GM21447 (cell line): ENCODE data around the gene MLKL.

ENCODE experiments used
- ATAC-seq: cut with Tn5 transposase; IDR thresholded peaks from one replicate; pipeline ENCODE4 v1.9.1; 2021; ENCODE audit not compliant: unreplicated experiment

MLKL gene

DNA sequence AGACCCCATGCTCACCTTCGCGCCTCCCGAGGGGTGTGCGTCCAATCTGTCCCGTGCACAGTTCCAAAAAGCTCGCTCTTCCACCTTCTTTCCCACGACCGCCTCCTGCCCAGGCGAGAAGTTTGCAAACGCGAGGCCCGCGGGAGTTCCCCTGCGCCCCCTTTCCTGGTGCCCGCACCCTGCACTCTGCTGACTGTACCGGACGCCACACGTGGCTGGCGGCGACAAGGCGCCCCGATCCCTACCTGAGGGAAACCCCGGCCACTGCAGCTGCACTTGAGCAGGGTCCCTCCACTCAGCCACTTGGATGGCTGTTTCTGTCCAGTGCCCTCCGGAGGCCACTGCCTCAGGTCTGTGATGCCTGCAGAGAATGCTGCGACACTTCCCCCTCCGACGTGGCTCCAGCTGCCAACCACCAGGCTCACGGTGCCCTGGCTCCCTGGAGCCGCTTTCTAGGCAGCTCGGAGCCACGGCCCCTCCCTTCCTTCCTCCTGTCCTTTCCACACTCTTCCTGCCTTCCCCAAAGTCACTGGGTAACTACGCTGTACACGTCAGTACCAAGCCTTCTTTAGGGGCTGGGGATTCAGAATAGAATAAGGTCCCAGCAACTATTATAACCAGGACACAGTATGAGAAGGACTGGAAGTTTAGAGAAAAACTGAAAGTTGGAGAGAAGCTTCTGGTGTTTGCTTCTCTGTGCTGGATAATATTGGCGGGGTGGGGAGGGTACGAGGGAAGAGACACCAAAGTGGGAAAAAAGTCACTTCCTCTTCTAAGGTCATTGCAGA lies at the start of gene MLKL:
Gene MLKL (minus strand): TSS at position 425 of the 788 bp plus-strand sequence. CDS start 5,105 bp downstream, outside the sequence.
- ATAC-seq: peak; percentile 44

DNA sequence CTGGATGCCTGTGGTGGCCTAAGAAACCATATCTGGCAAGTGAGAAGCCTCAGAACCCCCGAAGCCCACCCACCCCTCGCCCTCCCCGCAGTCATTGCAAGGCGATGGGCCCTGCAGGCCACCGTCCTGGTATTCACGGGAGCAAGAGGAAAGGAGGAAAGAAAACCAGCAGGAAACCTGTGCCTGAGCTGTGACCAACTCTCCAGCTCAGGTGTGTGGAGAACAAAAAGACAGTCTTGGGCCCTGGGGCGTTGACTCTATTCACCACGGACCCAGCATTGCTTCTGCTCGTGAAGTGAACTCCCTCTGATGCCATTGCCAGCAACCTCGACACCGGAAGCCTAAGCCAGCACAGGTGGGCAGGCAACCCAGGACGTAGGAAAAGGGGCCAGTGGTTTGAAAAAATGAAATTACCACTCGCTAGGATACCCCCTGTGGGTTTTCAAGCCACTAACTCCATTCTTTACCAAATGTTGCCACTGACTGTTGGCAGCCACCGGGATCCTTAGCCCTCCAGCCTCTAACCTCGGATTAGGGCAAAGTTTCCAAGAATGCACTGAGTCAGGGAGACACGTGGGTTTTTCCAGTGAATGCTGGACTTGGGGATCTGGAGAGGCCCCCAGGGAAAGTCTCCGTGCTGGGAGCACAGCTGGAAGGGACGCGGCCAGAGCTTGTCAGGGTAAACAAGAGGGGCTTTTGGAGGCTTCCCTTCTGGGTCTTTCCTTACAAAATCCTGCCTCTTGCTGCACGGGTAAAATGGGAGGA lies 48.8 kb upstream of the MLKL start:
- no peak for ATAC-seq

DNA sequence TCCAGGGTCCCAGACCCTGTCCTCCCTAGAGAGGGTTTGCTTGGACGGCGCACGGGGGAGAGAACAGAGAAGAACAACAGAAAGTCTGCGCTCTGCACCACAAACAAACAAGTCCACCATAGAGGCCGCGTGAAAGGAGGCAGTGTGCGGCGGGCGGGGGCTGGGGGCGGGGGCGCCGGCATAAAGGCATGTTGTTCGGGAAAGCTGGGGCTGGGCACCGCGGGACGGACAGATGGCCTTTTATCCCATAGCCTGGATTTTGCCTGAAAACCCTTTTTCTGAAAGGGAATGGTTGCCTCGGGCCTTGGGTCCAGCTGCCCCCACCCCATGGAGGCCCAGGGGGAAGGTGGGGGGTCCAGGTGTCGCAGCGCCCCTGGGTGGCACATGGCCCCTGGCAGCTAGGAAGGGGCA lies 48.0 kb upstream of the MLKL start:
- no peak for ATAC-seq

DNA sequence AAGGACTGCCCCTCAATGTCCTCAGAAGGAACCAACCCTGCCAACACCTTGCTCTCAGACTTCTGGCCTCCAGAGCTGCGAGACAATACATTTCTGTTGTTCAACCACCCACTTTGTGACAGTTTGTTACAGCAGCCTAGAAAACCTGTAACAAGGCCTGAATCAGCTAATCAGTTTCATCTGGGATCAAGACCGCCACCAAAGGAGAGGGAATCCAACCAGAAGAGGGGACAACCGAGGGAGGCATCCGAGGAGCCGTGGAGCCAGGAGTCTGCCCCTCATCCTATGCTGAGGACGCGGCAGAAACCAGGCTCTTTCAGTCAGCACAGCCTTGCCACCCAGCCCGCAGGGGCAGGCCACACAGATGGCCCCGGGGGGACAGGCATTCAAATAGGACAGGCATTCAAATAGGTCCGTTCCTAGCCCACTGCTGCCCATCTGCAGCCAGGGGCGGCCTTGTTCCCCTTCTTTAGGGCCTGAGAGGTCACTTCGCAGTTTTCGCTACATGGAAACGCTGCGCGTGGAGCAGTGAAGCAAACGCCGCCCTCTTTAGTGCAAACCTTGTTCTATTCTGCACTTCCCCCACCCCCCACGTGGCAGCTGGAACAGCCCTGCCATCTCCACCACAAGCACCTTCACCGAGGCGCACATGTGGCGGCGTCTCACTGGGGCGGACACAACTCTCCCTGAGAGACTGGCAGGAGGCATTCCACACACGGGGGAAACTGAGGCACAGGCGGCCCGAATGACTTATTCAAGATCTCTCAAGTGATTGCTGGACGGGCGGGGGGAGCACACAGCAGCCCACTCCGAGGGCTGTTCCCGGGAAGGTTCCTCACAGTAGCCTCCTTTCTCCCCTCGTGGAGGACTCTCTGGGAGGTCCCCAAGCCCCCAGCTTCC lies 47.3 kb upstream of the MLKL start:
- ATAC-seq: no peak

DNA sequence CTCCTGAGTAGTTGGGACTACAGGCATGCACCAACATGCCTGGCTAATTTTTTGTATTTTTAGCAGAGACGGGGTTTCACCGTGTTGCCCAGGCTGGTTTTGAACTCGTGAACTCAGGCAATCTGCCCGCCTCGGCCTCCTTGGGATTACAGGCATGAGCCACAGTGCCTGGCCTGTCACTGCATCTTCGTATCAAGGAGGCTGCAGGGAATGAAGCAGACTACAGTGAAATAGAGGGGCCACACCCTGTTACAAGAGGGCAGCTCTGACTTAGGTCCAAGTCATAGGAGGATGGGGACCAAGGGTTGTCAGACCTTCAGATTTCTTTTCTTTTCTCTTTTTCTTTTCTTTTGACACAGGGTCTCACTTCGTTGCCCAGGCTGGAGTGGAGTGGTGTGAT lies 45.3 kb upstream of the MLKL start:
- no peak for ATAC-seq

DNA sequence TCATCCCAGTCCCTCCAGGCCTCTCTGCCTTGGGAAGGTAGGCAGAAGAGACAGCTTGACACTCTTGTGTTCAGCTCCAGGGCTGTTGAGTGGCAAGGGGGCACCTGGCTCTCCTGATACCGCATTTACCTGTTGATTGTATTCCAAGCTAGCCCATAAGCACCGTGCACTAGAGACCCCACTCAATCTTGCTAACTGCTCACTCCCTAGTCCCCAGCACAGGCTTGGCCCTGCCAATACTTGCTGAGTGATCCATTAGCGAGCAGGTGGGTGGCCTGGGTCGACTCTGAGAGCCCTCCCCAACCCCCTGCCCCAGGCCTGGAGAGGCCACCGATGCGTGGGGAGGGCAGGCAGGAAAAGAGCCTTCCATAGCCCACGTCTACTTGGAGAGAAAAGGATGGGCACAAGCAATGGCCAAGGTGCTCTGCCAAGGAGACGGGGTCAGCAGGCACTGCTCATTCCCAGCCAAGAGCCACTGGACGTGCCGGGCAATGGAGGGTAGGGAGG lies 44.5 kb upstream of the MLKL start:
- no peak for ATAC-seq

DNA sequence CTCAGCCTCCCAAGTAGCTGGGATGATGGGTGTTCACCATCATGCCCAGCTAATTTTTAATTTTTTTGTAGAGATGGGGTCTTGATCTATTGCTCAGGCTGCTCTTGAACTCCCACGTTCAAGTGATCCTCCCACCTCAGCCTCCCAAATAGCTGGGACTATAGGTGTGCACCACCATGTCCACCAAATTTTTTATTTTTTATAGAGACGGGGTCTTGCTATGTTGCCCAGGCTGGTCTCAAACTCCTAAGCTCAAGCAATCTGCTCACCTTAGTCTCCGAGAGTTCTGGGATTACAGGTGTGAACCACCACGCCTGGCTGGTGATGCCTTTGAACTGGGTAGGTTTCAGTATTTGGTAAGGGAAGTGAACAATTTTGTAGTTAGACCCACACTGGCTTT lies 43.9 kb upstream of the MLKL start:
- ATAC-seq: no peak

DNA sequence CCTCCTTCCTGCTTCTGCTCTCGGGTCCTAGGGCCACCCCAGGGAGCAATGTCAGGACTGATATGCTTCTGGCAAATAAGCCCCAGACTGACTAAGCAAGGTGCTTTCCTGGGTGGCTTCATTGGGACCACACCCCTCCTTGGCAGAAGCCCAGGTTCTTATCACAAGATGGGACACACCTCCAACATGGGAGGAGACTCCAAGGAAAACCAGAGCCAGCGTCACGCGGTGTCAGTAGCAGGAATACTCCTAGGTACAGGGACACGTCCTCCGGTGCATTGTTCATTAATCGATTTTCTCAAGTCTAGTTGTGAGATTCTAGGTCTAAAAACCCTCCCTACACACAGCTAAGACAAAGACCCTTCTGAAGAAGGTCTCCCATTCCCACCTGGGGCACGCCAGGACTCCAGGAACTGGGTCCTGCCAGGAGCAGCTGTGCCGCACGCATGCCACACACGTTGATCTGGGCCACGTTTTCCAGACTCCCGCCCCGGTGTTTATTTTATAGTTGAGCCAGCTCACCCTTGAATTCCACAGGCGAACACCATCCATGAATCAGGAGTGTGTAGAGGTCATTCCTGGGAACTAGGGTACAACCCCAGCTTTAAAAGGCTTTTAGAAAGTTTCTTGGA lies 43.1 kb upstream of the MLKL start:
- ATAC-seq: no peak

DNA sequence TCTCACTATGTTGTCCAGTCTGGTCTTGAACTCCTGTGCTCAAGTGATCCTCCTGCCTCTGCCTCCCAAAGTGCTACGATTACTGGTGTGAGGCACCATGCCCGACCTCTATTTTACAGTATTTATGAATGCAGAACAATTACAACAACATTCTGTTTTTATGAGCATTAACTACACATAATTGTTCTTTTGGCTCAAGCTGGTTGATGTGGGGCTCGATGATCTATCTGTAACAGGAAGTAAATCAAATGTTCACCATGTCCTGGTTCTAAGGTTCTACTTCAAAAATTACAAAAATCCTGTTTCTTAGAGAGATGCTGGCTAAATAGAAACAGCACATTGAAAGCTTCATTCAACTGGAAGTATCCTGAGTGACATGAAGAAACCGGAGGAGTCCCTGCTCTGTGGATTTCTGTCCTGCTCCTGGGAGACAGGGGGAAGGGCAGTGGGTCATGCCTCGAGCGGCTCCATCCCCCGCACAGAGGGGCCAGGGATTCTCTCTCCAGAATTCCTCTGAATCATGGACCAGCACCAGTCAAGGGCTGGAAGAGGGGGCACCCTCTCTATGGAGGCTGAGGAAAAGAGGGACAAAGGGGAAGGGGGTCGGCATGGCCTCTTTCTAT lies 42.5 kb upstream of the MLKL start:
- ATAC-seq: no peak

DNA sequence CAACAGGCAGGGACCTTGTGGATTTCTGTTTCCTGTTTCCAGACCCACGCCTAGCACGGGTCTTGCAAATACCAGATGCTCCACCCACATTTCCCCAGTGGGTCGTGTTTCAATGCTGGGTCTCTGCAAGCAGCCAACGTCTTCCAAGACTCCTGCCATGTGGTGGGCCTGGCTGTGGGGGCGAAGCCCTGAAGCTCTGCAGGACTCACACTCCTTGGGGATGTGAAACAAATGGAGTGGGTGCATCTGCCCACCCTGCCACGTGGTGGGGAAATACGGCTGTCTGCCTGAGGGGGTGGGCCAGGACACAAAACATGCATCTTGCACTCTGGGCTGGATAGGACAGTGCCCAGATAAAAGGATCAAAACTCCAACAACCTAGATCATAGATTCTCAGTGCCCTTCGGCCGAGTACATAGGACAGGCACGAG lies 41.4 kb upstream of the MLKL start:
- ATAC-seq: no peak

DNA sequence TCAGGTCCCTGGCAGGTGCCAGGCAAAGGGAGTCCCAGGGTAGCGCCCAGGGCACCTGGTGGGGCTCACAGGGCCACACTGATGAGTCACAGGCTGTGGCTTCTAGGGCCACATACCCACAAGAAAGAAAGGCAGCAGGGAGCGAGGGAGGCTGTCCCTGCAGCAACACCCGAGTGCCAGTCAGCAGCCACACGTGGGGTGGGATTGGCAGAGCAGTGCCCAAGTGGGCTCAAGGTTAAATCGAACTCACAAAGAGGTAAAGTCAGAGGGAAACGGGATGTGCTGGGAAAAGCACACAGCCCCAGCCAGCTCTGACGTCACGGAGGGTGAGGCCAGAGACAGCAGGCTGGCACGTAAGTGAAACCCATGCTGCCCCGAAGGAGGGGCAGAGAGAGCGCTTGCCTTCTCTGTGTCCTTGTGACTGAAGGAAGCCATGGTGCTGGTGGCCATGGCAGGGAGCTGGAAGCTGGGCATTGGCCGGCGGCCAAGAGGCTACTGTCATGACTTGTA lies 40.2 kb upstream of the MLKL start:
- no peak for ATAC-seq

DNA sequence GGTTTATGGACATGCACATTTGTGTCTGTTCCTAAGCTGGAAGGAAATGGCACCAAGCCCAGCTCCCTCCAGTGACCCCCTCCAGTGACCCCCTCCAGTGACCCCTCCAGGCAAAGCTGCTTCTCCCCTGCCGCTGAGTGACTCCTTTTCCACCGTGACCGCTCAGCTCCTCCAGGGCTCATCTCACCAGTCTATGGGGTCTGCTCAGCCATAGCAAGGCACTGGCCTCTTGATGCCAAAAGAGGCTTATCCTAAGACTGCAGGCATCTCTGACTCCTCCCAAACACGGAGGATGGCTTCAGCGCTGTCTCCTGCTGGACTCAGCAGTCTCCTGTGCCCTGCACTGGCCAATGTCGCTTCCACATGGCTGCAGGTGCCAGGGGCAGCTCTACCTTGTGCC lies 38.6 kb upstream of the MLKL start:
- ATAC-seq: no peak

DNA sequence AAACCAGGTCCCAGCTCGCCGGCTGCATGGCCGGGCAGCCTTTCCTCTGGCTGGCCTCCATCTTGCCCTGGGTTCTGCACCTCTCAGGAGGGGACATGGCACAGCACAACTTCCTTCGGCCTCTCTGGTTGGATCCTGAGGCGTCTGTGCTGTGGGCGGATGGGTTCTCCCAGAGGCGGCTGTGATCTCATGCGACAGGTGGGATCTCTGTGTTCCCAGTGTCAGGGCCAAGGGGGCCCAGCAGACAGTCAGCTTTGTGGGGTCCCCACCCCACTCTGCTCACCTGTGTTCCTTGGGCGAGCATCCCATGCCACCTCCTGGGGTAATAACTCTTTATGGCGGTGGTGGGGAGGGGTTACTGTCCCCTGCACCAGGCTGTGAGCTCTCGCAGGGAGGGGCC lies 38.2 kb upstream of the MLKL start:
- ATAC-seq: no peak

DNA sequence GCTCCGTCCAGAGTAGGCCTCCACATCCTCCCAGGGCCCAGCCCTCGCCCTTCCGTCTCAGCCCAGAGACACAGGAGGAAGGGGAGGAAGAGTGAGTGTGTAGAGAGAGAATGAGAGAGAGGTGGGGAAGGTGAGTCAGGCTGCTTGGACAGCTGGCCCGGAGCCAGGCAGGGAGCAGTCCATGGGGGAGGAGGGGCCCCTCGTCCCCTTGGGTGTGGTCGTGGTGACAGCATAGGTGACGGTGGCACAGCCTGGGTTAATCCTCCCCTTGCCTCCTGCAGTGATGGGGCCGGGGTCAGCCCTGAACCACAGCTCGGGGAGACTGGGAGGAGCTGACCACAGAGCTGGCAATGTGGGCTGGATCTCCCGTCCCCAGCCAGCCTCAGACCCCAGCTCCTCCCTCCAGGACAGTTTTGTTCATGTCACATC lies 37.5 kb upstream of the MLKL start:
- no peak for ATAC-seq

DNA sequence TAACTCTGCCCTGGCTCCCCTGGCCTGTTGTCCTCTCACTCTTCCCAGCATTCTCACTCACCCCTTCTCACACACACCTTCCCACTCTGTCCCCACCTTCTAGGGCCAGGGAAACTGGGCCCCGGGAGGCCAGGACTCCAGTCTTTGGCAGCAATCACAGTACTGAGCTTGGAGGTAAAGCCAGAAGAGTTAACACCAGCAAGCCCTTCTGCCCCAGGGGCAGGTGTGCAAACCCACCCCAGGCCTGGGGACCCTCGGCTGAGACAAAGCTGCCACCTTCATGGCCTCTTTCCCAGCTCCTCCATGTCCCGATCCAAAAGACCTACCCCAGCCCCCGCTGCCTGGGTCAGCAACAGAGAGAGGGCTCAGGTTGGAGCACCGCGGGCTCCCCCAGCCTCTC lies 36.9 kb upstream of the MLKL start:
- no peak for ATAC-seq

DNA sequence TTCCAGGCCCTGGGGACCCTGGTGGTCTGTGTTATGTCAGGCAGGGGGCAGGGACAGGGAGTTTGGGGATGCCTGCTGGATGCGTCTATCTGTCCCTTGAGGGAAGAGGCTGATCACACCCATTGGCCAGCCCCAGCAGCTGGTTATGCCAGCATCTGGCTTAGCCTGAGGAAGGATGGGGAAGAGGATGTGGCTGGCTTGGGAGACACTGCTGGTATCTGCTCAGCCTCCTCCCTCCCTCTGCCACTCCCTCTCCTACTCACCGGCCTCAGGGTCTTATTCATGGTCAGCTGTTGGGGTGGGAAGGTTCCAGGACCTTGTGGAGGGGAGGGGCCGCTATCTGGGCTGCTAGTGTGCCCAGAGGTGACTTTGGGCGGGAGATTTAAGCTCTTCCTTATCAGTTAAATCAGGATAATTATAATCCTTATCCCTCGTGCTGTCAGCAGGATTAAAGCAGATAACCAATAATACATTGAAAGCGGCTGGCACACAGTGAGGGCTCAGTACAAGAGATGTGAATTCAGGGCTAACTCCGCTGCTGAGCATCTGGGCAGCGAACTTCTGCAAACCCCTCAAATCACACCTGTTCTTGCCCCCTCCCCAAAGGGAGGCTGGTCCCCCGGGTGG lies 36.0 kb upstream of the MLKL start:
- no peak for ATAC-seq

DNA sequence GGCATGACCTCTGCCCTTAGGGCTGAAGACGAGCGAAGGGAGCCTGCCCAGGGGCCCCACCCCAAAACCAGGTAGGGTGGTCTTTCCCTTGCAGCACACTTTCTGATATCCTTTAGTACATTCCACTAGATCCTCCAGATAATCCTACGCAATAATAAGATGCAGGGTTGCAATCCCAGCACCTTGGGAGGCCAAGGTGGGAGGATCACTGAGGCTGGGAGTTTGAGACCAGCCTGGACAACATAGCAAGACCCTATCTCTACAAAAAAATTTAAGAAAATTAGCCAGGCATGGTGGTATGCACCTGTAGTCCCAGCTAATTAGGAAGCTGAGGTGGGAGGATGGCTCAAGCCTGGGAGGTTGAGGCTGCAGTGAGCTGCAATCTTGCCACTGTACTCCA lies 34.9 kb upstream of the MLKL start:
- ATAC-seq: no peak

DNA sequence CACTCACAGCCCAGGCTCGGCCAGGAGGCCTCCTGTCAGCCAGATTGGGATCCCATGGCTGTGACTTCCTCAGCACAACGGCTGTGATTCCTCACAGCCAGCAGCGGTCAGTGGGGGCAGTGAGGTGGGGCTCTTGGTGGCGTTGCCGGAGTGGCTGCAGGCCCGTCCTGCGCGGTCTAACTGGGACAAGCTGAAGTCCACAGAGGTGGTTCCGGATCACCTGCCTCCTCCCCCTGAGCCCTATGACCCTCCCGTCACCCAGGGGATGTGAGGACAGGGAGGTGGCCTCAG lies 34.4 kb upstream of the MLKL start:
- ATAC-seq: no peak

DNA sequence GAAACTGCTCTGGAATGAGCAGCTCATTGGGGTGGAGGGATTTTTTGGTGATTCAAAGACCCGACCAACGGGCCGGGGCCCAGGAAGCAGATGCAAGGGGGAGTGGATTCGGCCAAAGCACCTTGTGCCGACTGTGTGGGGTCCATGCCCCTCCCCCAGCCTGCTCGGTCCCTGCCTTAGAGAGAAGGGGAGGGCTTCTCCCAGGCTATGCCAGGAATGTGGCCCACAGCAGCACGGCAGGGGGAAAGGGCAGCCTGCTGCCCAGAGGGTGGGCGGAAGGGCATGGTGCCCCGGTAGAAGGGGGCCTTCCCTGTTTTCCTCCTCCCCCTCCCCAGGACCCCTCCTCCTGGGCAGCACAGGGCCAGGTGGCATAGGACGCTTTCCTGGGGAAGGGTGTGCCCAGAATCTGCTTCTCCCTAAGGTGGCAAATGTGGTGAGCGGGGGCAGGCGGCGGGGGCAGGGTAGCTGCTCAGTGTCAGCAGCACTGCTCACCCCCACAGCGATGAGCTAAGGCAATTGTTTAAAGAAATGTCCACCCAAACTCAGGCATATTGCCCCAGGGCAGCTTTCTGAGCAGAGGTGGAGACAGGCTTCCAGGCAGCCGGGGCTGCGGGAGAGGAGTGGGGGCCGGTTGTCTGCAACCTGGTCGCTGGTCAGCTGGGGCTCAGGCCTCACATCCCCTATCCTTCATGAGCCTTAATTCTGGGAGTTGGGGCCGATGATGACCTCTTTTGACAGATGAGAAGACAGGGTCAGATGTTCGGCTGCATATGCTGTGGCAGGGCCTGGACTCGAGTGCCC lies 33.9 kb upstream of the MLKL start:
- ATAC-seq: no peak
